NCI-H1417 (cell line): Measurements from ENCODE around the gene GABRP.

Experiments
- DNase-seq, 3 experiments: peaks; one replicate each; lab custom pipeline; 2025; lab: John Stamatoyannopoulos, UW

The GABRP gene

GRCh38 chr5:170861667-170861916, 78.1 kb downstream of the GABRP start:
- DNase-seq: no peak

- peak; percentile 43 to 82 (median 78) for DNase-seq
Observed at GRCh38 chr5:170861917-170862766, 78.6 kb downstream of the GABRP start, which contains the start of gene RANBP17. RANBP17 (plus strand) TSS chr5:170862018.

GRCh38 chr5:170863646-170864045, 80.1 kb downstream of the GABRP start:
- no peak for DNase-seq
